NCI-H524 treated with DMSO at 0.1 percent for 48 hours (cell line): ENCODE data around the gene PRDX5.
A peak's percentile ranks its signal among the peaks of the same experiment; 100 is the strongest.

ENCODE experiments used
- DNase-seq: peaks from one replicate; lab custom pipeline; 2025; lab: John Stamatoyannopoulos, UW

The PRDX5 gene

GRCh38 chr11:64317961-64318765, at the start of gene PRDX5:
Gene PRDX5 (plus strand): TSS chr11:64318121. CDS start chr11:64318216, 95 bp downstream.
- peak; percentile 78 for DNase-seq

- no peak for DNase-seq
Observed at GRCh38 chr11:64268893-64269539, 48.9 kb upstream of the PRDX5 start.

GRCh38 chr11:64269540-64270220, 48.2 kb upstream of the PRDX5 start:
- DNase-seq, result peak; percentile 93

GRCh38 chr11:64275031-64275800, 42.7 kb upstream of the PRDX5 start:
- no peak for DNase-seq

GRCh38 chr11:64275841-64276240, 42.1 kb upstream of the PRDX5 start:
- DNase-seq, result no peak

- no peak for DNase-seq
Observed at GRCh38 chr11:64276653-64277431, 41.1 kb upstream of the PRDX5 start.

GRCh38 chr11:64278576-64279190, 39.2 kb upstream of the PRDX5 start:
- DNase-seq, result no peak

GRCh38 chr11:64281957-64282770, 35.8 kb upstream of the PRDX5 start:
- DNase-seq, result no peak

GRCh38 chr11:64283092-64283491, 34.8 kb upstream of the PRDX5 start:
- DNase-seq, result no peak

- peak; percentile 27 for DNase-seq
Observed at GRCh38 chr11:64284048-64284961, 33.6 kb upstream of the PRDX5 start, which contains the start of gene BAD. Gene BAD (minus strand): TSS chr11:64284665. CDS start chr11:64284368, 297 bp downstream.

GRCh38 chr11:64284962-64285884, 32.7 kb upstream of the PRDX5 start, which contains the start of gene GPR137:
Gene GPR137 (plus strand): TSS chr11:64285848. CDS start chr11:64286525, 677 bp downstream.
- no peak for DNase-seq

- no peak for DNase-seq
Observed at GRCh38 chr11:64285885-64286800, 31.8 kb upstream of the PRDX5 start.

GRCh38 chr11:64286801-64287159, 31.1 kb upstream of the PRDX5 start:
- no peak for DNase-seq

GRCh38 chr11:64287676-64288352, 30.1 kb upstream of the PRDX5 start:
- DNase-seq, result no peak

GRCh38 chr11:64288353-64288750, 29.6 kb upstream of the PRDX5 start:
- DNase-seq, result no peak

- DNase-seq, result no peak
Observed at GRCh38 chr11:64289002-64289564, 28.8 kb upstream of the PRDX5 start.
